Measurements from ENCODE around the gene STXBP1. TPM values are rescaled to one million over a fixed set of nuclear protein-coding genes. Genes with fewer than 3 reads are reported as not detected.

Gene STXBP1
- total RNA-seq, 1 donor from 2014 or later, result 53.3 TPM

GRCh38 chr9:127647451-127647850, 35.4 kb downstream of the STXBP1 start:
- no peaks in the 10 kb centered on the region for H3K9me3 Mint-ChIP-seq
- H3K4me3 Mint-ChIP-seq, result no peak overlapping the region
- H3K27ac Mint-ChIP-seq (ENCODE audit: unreplicated experiment), result no peak overlapping the region
- no peaks in the 10 kb centered on the region for H3K36me3 Mint-ChIP-seq (ENCODE audit: low read depth)
- no peak for TF ChIP-seq CTCF (conservative IDR thresholded peaks at IDR 0.05)
- H3K4me1 Mint-ChIP-seq, result no peaks in the 10 kb centered on the region
- no peak for DNase-seq (ENCODE audit: low read depth, low spot score)
- H3K27me3 Mint-ChIP-seq (ENCODE audit: low read depth), result no peaks in the 10 kb centered on the region

GRCh38 chr9:127650518-127650917, 38.4 kb downstream of the STXBP1 start:
- Mint-ChIP-seq H3K4me3 (no peak overlapping the region), H3K27ac (ENCODE audit: unreplicated experiment) (no peak overlapping the region), H3K4me1 (no peaks in the 10 kb centered on the region), H3K36me3 (ENCODE audit: low read depth) (peaks cover 3% of the 10 kb centered on the region), H3K9me3 (no peaks in the 10 kb centered on the region), H3K27me3 (ENCODE audit: low read depth) (no peaks in the 10 kb centered on the region)
- DNase-seq (ENCODE audit: low read depth, low spot score), result no peak
- TF ChIP-seq CTCF (conservative IDR thresholded peaks at IDR 0.05), result no peak

GRCh38 chr9:127651697-127652610, 39.9 kb downstream of the STXBP1 start:
- Mint-ChIP-seq H3K27me3 (ENCODE audit: low read depth) (no peaks in the 10 kb centered on the region), H3K4me1 (no peaks in the 10 kb centered on the region), H3K9me3 (no peaks in the 10 kb centered on the region), H3K4me3 (no peak overlapping the region), H3K27ac (ENCODE audit: unreplicated experiment) (no peak overlapping the region), H3K36me3 (ENCODE audit: low read depth) (peaks cover 3% of the 10 kb centered on the region)
- no peak for DNase-seq (ENCODE audit: low read depth, low spot score)
- TF ChIP-seq CTCF (conservative IDR thresholded peaks at IDR 0.05), result no peak

GRCh38 chr9:127652733-127653132, 40.7 kb downstream of the STXBP1 start:
- Mint-ChIP-seq H3K36me3 (ENCODE audit: low read depth) (peaks cover 3% of the 10 kb centered on the region), H3K4me1 (no peaks in the 10 kb centered on the region), H3K4me3 (no peak overlapping the region), H3K27ac (ENCODE audit: unreplicated experiment) (no peak overlapping the region), H3K9me3 (no peaks in the 10 kb centered on the region), H3K27me3 (ENCODE audit: low read depth) (no peaks in the 10 kb centered on the region)
- no peak for DNase-seq (ENCODE audit: low read depth, low spot score)
- TF ChIP-seq CTCF (conservative IDR thresholded peaks at IDR 0.05), result no peak

- Mint-ChIP-seq H3K27ac (ENCODE audit: unreplicated experiment) (no peak overlapping the region), H3K4me1 (no peaks in the 10 kb centered on the region), H3K36me3 (ENCODE audit: low read depth) (peaks cover 3% of the 10 kb centered on the region), H3K27me3 (ENCODE audit: low read depth) (no peaks in the 10 kb centered on the region), H3K9me3 (no peaks in the 10 kb centered on the region), H3K4me3 (no peak overlapping the region)
- TF ChIP-seq CTCF (conservative IDR thresholded peaks at IDR 0.05), result no peak
- DNase-seq (ENCODE audit: low read depth, low spot score), result no peak
These were observed 42.5 kb downstream of the STXBP1 start for GRCh38 chr9:127654619-127655018.

Data from neural crest cell (in vitro differentiated cells).